Measurements from ENCODE around the gene QRICH2.
A peak's percentile ranks its signal among the peaks of the same experiment; 100 is the strongest.
"Not testable (repeated sequence)": the region's sequence is repeated elsewhere in the genome, so short reads cannot be mapped to it uniquely, and the experiment has no call there.

The QRICH2 gene

DNA sequence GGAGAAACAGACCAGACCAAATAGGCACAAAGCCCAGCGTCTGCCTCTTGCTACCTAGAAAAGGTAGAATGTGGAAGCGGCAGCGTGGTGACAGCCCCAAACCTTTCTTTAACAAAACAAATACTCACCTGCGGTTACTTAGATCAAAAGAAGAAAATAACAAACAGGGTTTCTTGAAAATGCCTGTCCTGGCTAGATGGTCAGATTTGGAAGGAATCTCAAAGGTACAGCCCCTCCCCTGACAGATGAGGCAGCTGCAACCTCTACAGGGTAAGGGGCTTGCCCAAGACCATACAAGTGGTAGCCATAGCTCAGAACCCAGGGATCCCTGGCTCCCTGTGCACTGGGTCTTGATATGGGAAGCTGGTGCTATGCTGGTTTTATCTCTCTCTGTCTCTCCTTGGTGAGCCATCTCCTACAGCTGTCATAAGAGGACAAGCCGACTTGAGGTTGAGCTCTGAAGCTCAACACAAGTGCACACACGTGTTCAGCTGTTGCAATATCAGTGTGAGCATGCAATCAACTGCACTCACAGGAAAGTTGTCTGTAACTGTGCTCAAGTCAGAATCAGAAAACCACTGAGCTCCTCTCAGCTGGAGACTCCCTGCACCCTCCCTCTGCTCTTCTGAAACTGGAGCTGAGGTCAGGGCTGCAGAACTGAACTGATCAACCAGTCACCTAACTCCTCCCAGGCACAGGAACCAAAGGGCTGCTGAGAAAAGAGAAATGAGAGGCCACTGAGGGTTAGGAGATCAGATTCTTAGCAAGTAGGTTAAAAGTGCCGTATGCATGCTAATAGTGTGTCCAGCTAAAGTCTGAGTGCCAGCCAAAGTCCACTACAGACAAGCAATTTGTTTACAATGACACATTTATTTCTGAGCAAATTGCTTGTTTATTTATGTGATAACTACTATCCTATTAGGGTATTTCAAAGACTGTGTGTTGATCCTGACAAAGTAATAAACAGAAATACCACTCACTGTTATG is 61.7 kb downstream of the QRICH2 start:
- no peak for DNase-seq (ENCODE audit: low spot score)

DNA sequence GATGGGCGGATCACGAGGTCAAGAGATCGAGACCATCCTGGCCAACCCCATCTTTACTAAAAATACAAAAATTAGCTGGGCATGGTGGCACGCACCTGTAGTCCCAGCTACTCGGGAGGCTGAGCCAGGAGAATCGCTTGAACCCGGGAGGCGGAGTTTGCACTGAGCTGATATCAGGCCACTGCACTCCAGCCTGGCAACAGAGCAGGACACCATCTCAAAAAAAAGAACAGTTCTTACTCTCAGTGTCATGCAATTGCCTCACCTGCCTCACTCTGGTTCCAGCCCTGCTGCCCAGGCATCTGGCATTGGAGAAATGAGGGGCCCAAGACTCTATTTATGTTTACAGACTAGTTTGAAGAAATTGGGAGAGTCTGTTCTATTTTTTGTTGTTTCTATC is 63.4 kb downstream of the QRICH2 start:
- not testable (repeated sequence) for DNase-seq (ENCODE audit: low spot score)

- no peak for DNase-seq (ENCODE audit: low spot score)
Measured at GRCh38 chr17:76243826-76244679, 64.0 kb downstream of the QRICH2 start.

GRCh38 chr17:76241691-76242255 is 66.3 kb downstream of the QRICH2 start:
- no peak for DNase-seq (ENCODE audit: low spot score)

DNA sequence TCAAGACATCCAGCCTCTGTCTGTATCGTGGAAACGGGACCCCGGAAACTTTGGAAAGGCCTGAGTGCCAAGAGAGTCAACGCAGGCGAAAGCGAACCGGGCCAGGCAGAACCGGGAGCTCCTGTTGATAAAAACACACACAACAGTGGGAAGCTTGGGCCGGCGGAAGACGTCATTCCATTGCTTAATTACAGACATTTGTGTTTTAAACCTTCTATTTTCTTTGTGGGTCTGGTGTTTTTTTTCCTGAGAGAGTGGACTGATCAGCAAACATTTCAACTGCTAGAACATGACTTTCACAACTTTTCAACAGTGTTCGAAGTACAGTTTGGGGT is 66.9 kb downstream of the QRICH2 start:
- DNase-seq (ENCODE audit: low spot score) = no peak

DNA sequence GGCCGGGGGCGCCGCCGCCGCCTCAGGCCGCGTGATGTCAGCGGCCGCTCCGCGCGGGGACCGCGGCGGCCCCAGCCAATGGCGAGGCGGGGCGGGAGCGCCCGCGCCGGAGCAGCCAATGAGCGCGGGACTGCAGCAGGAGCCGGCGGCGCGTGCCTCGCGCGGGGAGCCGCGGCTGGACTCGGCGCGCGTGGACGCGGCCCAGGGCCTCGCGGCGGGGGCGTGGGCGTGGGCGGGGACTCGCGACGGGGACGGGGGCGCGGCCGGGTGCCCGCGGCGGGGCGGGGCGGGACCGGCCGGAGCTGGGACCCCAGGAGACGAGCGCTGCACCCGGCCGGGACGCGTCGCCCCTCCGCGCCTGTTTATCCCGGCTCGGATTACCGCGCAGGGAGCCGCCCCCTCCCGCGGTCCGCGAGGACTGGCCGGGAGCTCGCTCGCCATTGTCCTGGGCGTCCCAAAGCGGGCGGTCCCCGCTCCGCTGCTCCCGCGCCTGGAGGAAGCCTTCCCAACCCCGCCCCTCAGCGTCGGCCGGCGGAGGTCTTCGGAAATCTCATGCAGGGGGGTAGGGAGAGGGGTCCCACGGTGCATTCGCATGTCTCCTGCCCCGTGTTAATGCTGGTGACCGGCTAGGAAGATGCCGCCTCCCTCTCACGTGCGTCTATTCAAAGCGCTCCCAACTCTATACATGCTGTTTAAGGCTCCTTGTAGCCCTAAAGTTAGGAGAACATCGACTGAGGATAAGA is 67.4 kb downstream of the QRICH2 start, which contains the start of gene RNF157:
Gene RNF157, minus strand, starts transcription at position 33 of the 743 bp plus-strand sequence. CDS start 253 bp downstream, outside the sequence.
- peak; percentile 41 for DNase-seq (ENCODE audit: low spot score)

- no peak for DNase-seq (ENCODE audit: low spot score)
Measured at GRCh38 chr17:76239538-76240274, 68.4 kb downstream of the QRICH2 start.

- no peak for DNase-seq (ENCODE audit: low spot score)
Measured at GRCh38 chr17:76238847-76239537, 69.1 kb downstream of the QRICH2 start.

GRCh38 chr17:76237859-76238313 is 70.2 kb downstream of the QRICH2 start:
- no peak for DNase-seq (ENCODE audit: low spot score)

- DNase-seq (ENCODE audit: low spot score) = no peak
Measured at GRCh38 chr17:76236603-76237002, 71.5 kb downstream of the QRICH2 start.

GRCh38 chr17:76235883-76236282 is 72.2 kb downstream of the QRICH2 start:
- no peak for DNase-seq (ENCODE audit: low spot score)

GRCh38 chr17:76234354-76234679 is 73.8 kb downstream of the QRICH2 start:
- no peak for DNase-seq (ENCODE audit: low spot score)

DNA sequence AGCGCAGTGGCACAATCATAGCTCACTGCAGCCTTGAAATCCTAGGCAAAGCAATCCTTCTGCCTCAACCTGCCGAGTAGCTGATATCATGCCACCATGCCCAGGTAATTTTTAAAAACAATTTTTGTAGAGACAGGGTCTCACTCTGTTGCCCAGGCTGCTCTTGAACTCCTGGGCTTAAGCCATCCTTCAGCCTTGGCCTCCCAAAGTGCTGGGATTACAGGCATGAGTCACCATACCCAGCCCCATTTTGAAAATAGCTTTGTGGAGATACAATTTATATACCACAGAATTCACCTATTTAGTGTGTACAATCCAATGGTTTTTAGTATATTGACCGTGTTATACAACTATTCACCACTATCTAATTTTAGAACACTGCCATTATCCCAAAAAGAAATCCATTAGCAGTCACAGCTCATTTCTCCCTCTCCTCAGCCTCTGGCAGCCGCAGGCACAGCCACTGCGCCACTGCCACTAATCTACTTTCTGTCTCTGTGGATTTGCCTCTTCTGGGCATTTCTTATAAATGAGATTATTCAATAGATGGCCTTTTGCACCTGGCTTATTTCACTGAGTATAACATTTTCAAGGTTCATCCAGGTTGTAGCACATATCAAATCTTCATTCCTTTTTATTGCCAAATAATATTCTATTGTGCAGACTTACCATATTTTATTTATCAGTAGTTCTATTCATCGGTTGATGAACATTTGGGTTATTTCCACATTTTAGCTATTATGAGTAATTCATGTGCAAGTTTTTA is 74.3 kb downstream of the QRICH2 start:
- no peak for DNase-seq (ENCODE audit: low spot score)

- peak; percentile 56 for DNase-seq (ENCODE audit: low spot score)
Measured at GRCh38 chr17:76232342-76232741, 75.7 kb downstream of the QRICH2 start.

GRCh38 chr17:76226749-76227148 is 81.3 kb downstream of the QRICH2 start:
- DNase-seq (ENCODE audit: low spot score) = not testable (repeated sequence)

GRCh38 chr17:76225373-76226086 is 82.5 kb downstream of the QRICH2 start:
- not testable (repeated sequence) for DNase-seq (ENCODE audit: low spot score)
